HG02938 (cell line): ENCODE data around the gene HENMT1.
A peak's percentile ranks its signal among the peaks of the same experiment; 100 is the strongest.
"Not testable (repeated sequence)": the region's sequence is repeated elsewhere in the genome, so short reads cannot be mapped to it uniquely, and the experiment has no call there.

Experiments
- ATAC-seq: cut with Tn5 transposase; IDR thresholded peaks from one replicate; pipeline ENCODE4 v1.9.1; 2021; ENCODE audit warnings: mild to moderate bottlenecking, moderate library complexity; ENCODE audit not compliant: unreplicated experiment

The HENMT1 gene

DNA sequence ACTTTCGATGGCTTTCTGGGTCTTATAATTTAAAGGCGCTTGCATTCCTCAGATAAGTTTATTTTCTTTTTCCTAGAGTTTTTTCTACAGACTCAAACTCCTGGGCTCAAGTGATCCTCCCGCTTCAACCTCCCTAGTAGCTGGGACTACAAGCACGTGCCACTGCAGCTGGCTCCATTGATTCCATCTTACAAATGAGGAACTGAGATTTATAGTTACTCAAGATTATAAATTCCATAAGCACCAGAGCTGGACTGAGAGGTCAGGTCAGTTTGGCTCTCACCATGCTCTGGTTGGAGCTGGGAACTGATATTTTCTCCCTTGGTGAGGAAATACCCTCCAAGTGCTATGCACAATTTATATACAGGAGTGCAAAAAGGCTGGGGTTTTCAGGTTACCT is 17.8 kb upstream of the HENMT1 start:
- ATAC-seq, result no peak

GRCh38 chr1:108671143-108671542 is 10.2 kb upstream of the HENMT1 start:
- ATAC-seq, result no peak

DNA sequence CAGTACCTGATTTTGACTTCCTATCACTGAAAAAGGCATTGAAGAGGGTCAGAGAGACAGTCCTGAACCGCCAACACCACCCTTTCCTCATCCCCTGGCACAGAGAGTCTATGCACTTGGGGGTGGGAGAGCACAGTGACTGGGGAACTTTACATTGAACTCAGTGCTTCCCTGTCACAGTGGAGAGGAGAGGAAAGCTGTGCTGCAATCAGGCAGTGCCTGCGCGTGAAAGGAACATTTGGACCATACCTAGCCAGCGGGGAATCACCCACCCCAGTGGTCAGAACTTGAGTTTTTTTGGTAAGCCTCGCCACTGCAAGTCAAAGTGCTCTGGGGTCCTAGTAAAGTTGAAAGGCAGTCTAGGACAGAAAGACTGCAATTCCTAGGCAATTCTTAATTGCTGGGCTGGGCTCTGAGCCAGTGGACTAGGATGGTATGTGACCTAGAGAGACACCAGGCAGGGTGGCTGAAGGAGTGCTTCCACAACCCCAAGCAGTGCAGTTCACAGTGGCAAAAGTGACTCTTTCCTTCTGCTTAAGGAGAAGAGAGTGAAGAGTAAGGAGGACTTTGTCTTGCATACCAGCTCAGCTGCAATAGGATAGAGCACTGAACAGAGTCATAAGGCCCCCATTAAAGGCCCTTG is 9.4 kb upstream of the HENMT1 start:
- ATAC-seq, result no peak

DNA sequence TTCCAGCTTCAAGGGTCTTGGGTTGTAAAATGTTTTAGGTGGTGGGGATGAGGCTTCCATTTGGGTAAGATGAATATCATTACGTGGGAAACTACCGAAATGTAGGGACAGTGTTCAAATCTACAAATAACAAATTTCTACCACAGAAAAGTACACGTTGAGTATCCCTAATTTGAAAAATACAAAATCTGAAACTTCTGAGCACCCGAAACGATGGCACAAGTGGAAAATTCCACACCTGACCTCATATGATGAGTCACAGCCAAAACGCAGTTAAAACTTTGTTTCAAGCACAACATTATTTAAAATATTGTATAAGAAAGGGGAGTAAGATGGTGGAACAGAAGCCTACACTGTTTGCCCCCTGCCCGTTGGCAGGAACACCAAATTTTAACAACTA is 8.8 kb upstream of the HENMT1 start:
- ATAC-seq, result no peak

DNA sequence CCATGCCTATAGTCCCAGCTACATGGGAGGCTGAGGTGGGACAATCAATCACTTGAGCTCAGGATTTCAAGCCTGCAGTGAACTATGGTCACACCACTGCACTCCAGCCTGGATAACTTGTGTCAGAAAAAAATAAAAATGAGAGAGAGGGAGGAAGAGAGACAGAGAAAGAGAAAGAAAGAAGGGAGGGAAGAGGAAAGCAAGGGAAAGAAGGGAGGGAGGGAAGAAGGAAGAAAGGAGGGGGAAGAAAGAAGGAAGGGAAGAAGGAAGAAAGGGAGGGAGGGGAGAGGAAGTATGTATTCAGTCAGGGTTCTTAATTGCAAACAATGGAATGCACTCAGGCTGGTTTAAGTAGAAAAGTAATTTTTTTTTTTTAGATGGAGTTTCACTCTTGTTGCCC is 7.9 kb upstream of the HENMT1 start:
- ATAC-seq, result no peak

- ATAC-seq, result not testable (repeated sequence)
These were observed 6.5 kb upstream of the HENMT1 start for GRCh38 chr1:108667422-108667821.

GRCh38 chr1:108665771-108666170 is 4.9 kb upstream of the HENMT1 start:
- ATAC-seq, result no peak

DNA sequence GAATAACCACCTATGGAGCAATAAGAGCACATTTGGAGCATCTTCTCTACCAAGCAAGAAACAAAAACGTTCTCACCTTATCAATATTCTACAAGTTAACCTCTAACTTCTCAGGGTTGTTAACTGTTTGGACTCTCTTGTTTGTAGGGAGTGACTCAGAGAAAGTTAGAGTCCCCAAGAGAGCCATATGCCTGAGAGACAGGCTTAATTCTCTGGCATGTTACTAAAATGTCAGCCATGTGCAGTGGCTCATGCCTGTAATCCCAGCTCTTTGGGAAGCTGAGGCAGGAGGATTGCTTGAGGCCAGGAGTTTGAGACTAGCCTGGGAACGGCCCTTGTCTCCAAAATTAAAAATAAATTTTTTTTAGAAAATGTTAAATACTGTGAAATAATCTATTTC is 4.2 kb upstream of the HENMT1 start:
- ATAC-seq, result no peak

DNA sequence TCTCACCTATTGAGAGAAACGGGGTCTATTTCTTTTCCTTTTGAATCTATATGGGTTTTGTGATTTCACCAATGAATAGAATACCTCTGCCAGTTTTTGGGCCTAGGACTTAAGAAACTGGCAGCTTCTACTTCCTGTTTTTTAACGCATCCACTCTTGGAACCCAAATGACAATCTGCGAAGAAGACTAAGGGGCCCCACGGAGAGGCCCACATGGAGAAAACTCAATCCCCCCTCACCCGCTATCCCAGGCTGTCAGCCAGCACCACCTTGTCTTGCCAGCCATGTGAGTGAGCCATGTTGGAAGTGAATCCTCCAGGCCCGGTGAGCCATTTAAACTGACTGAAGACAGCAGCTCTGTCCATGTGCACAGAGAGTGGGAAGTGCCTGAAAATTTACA is 3.6 kb upstream of the HENMT1 start:
- ATAC-seq, result no peak

- no peak for ATAC-seq
These were observed 2.2 kb upstream of the HENMT1 start for GRCh38 chr1:108663074-108663473.

DNA sequence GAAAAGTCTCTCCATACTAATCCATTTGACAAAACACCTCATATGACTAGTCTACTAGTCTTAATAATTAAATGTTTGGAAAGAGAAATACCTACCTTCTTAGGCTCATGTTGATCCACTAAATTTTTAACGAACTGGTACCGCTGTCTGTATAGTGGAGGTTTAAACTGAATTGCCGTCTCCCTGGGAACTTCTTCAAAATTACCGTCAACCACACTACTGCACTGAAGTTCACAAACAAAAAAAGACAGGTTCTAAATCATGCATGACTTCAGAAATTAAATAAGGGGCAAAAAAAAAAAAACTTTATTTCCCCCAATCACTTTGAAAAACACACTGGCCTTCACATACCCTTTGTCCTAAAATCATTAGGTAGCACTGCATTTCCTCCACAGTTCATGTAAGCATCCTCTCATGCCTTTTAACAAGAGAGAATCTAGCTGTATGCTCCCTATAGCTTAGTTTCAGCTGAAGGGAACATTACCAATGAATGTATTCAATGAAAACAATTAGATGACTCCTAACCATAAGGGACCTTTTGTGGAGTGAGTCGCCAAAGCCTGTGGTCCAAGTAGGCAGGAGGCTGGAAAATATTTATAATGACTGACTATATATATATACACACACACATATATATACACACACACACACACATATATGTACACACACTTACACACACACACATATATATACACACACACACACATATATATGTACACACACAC is 3.4 kb downstream of the HENMT1 start:
- ATAC-seq, result no peak

GRCh38 chr1:108653431-108654105 is 7.3 kb downstream of the HENMT1 start:
- ATAC-seq, result no peak

GRCh38 chr1:108646648-108647269 is 14.1 kb downstream of the HENMT1 start:
- peak; percentile 79 for ATAC-seq

GRCh38 chr1:108646265-108646647 is 14.6 kb downstream of the HENMT1 start:
- no peak for ATAC-seq

- ATAC-seq, result no peak
These were observed 15.2 kb downstream of the HENMT1 start for GRCh38 chr1:108645564-108646184.

- ATAC-seq, result no peak
These were observed 15.9 kb downstream of the HENMT1 start for GRCh38 chr1:108644984-108645383.

GRCh38 chr1:108643492-108644335 is 17.2 kb downstream of the HENMT1 start:
- peak; percentile 48 for ATAC-seq

GRCh38 chr1:108640863-108641262 is 20.0 kb downstream of the HENMT1 start:
- ATAC-seq, result not testable (repeated sequence)

DNA sequence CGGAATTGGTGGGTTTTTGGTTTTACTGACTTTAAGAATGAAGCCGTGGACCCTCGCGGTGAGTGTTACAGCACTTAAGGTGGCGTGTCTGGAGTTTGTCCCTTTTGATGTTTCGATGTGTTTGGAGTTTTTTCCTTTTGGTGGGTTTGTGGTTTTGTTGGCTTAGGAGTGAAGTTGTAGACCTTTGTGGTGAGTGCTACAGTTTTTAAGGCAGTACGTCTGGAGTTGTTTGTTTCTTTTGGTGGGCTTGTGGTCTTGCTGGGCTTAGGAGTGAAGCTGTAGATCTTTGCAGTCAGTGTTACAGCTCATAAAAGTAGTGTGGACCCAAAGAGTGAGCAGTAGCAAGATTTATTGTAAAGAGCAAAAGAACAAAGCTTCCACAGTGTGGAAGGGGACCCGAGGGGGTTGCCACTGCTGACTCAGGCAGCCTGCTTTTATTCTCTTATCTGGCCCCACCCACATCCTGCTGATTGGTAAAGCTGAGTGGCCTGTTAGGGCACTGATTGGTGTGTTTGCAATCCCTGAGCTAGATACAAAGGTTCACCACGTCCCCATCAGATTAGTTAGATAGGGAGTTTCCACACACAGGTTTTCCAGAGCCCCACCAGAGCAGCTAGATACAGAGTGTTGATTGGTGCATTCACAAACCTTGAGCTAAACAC is 20.9 kb downstream of the HENMT1 start:
- no peak for ATAC-seq

DNA sequence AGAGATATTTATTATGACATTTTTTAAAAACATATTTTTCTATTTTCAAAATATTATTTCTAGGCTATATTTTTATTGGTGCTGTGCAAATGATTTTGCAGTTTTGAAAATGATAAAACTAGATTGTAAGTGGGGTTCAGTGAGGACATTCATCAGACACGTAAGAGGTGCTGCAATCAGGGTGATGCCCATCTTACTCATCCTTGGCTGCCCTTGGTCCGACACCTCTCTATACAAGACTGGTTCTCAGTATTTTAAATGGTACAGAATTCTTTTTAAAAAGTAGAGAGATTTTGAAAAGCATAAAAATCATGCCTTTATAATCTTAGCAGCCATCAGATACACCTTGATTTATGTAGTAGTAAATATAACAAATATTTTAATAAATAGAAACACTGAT is 24.0 kb downstream of the HENMT1 start:
- ATAC-seq, result no peak
